Adrenal gland (tissue), 12 donors: ENCODE results near the gene STT3B. TPM values are rescaled to one million over a fixed set of nuclear protein-coding genes. Genes with fewer than 3 reads are reported as not detected.

Source experiments
- DNase-seq, 7 donors: peaks; one replicate each; pipeline ENCODE4 v3.0.0-alpha.2; 2019 to 2020
- H3K27ac ChIP-seq, 5 donors: fragments of 200-600 bp; sonication (generic) in 4 of 5; 1 replicate in 3 of 5; 2 replicates in 2 of 5; pipeline versions ENCODE4 v1.5.1 to v1.8.0; 2016 to 2020; ENCODE audit warnings: mild to moderate bottlenecking in 1 of 5
- H3K27me3 ChIP-seq: fragments of 200-600 bp; 2 replicates; pipeline ENCODE4 v1.8.0; 2021
- H3K36me3 ChIP-seq, 2 donors: fragments of 200-600 bp; replicated peaks in 1 of 2; 1 replicate in 1 of 2; 2 replicates in 1 of 2; pipeline versions ENCODE4 v1.5.1 to v1.8.0; 2018 to 2022
- H3K4me1 ChIP-seq, 2 donors: fragments of 200-600 bp; replicated peaks in 1 of 2; 1 replicate in 1 of 2; 2 replicates in 1 of 2; pipeline versions ENCODE4 v1.5.1 to v1.8.0; 2018 to 2021
- H3K4me3 ChIP-seq, 4 donors: fragments of 200-600 bp; sonication (generic) in 3 of 4; one replicate each; pipeline ENCODE4 v1.5.1; 2016 to 2018
- H3K9me3 ChIP-seq, 3 donors: fragments of 200-600 bp; sonication (generic) in 1 of 3; replicated peaks in 1 of 3; 1 replicate in 2 of 3; 2 replicates in 1 of 3; pipeline versions ENCODE4 v1.5.1 to v1.8.0; 2016 to 2021
- POLR2A ChIP-seq, 2 donors: fragments of 450-650 bp; IDR thresholded peaks; one replicate each; pipeline ENCODE4 v1.6.1; 2017; ENCODE audit warnings: antibody characterized with exemption in 2 of 2, mild to moderate bottlenecking in 2 of 2, moderate library complexity in 1 of 2
- WGBS, 4 donors: extraction: QIAGEN DNeasy Blood & Tissue Kit in 2 of 4; methylation state at CpG; one replicate each; pipeline versions ENCODE4 v1.1.5 to v1.1.7; 2013 to 2017; 5-methylcytosine and 5-hydroxymethylcytosine counted together
- intact Hi-C, 2 donors: fragments of 100-400 bp; cut with DNase I; formaldehyde crosslinking; loops; one replicate each; pipeline versions ENCODE4 v1.14.1 to v1.15.0; 2022 to 2023
- polyA plus RNA-seq, 3 donors: library from polyadenylated mRNA; stranded (reverse); fragments of 200-250 nt in 2 of 3; fragments of 350-450 nt in 1 of 3; fragmentation: Illumina TruSeq in 1 of 3; extraction: RNeasy Lipid Tissue Mini Kit (QIAGEN cat#74804) in 1 of 3; gene quantifications; one replicate each; pipeline ENCODE4 v1.2.3, GENCODE V29; 2013 to 2014
- total RNA-seq, 9 donors: library from RNA; depleted of rRNA in 4 of 9; stranded (reverse); fragments of >200 nt in 4 of 9; fragments of 120-200 nt in 1 of 9; fragmentation: NEBNext Ultra II Directional in 1 of 9; extraction: Animal tissue kit (Norgen Biotek cat#: 25700) in 1 of 9; gene quantifications; one replicate each; pipeline versions ENCODE4 v1.1.0 to v1.2.4, GENCODE V29; 2013 to 2023
- TF ChIP-seq, protein P1 (sequence below), 6 experiments: fragments of 450-650 bp in 4 of 6; fragments of 200-600 bp in 2 of 6; sonication (generic) in 1 of 6; IDR thresholded peaks; 1 replicate in 5 of 6; 2 replicates in 1 of 6; pipeline versions ENCODE4 v1.5.1 to v1.8.0; 2016 to 2021; ENCODE audit warnings: antibody characterized with exemption in 6 of 6, mild to moderate bottlenecking in 2 of 6, moderate library complexity in 1 of 6
- donor health status: healthy with polysubstance abuse.
- donor health status: Bipolar disorder and iron deficiency.
- donor health status: DM: yes; HTN: yes; CAD: no.
- donor health status: DM: no; HTN: no; CAD: no.
- donor health status: DM: no; HTN: no; CAD: no.
- donor health status: DM: yes; HTN: yes; CAD: no.

Gene STT3B
- total and polyA plus RNA-seq, 12 donors, result 38.0 to 141 (median 104) TPM

DNA sequence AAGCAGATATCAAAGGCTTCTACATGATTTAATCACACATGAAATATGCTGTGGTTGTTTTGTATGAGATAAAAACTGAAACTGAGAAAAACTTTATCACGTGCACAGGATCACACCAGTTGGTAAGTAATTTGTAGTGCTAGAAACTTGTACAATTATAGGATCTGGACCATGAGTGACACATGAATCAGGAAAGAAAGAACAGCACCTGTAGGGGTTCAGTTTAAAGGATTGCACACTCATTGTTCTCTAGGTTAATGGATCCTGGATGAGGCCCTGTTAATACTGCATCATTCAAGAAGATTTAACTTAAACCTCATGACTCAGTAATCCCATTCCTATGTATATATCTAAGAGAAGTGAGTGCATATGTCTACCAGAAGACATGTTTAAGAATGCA is 87.9 kb downstream of the STT3B start:
- H3K4me3 ChIP-seq, result no peak overlapping the region
- no peak for DNase-seq
- H3K9me3 ChIP-seq, result no peaks in the 10 kb centered on the region
- WGBS, 4 donors, result 93 to 98% (median 96%) methylated on average over 1 of the region's 1 CpG
- intact Hi-C loops, result no loop called here
- peaks cover 0 to 24% of the 10 kb centered on the region in 2 donors for H3K36me3 ChIP-seq
- H3K4me1 ChIP-seq, result peaks cover 0 to 11% of the 10 kb centered on the region in 2 donors
- no peaks in the 10 kb centered on the region for H3K27me3 ChIP-seq
- TF ChIP-seq, protein P1, sequence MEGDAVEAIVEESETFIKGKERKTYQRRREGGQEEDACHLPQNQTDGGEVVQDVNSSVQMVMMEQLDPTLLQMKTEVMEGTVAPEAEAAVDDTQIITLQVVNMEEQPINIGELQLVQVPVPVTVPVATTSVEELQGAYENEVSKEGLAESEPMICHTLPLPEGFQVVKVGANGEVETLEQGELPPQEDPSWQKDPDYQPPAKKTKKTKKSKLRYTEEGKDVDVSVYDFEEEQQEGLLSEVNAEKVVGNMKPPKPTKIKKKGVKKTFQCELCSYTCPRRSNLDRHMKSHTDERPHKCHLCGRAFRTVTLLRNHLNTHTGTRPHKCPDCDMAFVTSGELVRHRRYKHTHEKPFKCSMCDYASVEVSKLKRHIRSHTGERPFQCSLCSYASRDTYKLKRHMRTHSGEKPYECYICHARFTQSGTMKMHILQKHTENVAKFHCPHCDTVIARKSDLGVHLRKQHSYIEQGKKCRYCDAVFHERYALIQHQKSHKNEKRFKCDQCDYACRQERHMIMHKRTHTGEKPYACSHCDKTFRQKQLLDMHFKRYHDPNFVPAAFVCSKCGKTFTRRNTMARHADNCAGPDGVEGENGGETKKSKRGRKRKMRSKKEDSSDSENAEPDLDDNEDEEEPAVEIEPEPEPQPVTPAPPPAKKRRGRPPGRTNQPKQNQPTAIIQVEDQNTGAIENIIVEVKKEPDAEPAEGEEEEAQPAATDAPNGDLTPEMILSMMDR (IDR thresholded peaks at IDR 0.05), result no peak
- TF ChIP-seq POLR2A (IDR thresholded peaks at IDR 0.05), result no peak
- H3K27ac ChIP-seq, result no peak overlapping the region

DNA sequence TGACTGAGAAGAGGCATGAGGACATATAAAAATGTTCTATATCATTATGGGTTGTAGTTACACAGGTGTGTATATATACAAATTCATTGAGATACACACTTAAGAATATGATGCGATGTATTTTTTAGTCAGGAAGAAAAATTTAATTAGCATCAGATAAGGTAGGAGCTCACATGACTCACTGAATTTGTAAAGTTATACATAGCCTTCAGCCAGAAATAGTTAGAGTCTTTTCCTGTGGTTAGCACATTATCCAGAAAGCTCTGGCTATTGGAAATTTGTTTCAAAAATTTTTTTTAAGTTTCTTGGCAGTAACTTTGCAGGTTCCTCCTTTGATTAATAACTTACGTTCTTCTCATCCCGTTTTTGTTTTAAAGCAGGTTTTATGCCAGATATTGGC is 88.6 kb downstream of the STT3B start:
- Histone ChIP-seq H3K27ac (no peak overlapping the region), H3K4me3 (no peak overlapping the region), H3K36me3 (peaks cover 0 to 24% of the 10 kb centered on the region in 2 donors), H3K4me1 (peaks cover 0 to 6% of the 10 kb centered on the region in 2 donors), H3K9me3 (no peaks in the 10 kb centered on the region), H3K27me3 (no peaks in the 10 kb centered on the region)
- TF ChIP-seq, protein P1 (IDR thresholded peaks at IDR 0.05), result no peak
- no peak for TF ChIP-seq POLR2A (IDR thresholded peaks at IDR 0.05)
- DNase-seq, result no peak
- intact Hi-C loops, result no loop called here
- 55 to 67% (median 62%) methylated on average over 3 of the region's 3 CpGs for WGBS, 4 donors

DNA sequence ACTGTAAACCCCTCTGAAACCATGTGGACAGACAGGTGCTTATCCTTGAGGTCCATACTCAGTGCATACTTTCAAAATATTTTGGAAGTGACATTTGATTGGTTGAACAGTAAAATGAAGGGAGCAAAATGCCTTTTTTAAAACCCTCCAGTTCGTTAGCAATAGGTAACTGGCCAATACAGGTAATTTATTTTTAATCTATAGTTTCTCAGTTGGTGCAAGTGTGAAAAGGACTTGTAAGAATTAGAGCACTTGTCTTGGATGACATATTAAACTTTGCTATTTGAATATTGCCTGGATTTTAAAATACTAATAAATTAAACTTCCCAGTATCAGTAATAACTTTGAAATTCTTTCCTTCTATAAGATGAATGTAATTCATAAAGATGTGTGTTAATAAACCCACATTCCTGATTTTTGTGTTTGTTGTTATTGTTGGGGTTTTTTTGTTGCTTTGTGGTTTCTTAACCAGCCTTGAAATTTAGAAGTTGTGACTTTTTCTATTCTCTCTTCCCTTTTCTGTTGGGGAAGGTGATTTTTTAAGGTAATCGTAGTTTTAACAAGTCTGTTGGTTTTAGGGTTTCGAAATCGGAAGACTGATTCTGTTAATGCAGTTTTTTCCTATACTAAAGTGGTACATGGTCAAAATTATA is 90.0 kb downstream of the STT3B start:
- Histone ChIP-seq H3K4me3 (no peak overlapping the region), H3K9me3 (no peaks in the 10 kb centered on the region), H3K27ac (no peak overlapping the region), H3K4me1 (no peaks in the 10 kb centered on the region), H3K36me3 (peaks cover 0 to 24% of the 10 kb centered on the region in 2 donors), H3K27me3 (no peaks in the 10 kb centered on the region)
- no peak for DNase-seq
- 79 to 92% (median 85%) methylated on average over 4 of the region's 4 CpGs for WGBS, 4 donors
- intact Hi-C loops, result no loop called here
- TF ChIP-seq POLR2A (IDR thresholded peaks at IDR 0.05), result no peak
- TF ChIP-seq, protein P1 (IDR thresholded peaks at IDR 0.05), result no peak

DNA sequence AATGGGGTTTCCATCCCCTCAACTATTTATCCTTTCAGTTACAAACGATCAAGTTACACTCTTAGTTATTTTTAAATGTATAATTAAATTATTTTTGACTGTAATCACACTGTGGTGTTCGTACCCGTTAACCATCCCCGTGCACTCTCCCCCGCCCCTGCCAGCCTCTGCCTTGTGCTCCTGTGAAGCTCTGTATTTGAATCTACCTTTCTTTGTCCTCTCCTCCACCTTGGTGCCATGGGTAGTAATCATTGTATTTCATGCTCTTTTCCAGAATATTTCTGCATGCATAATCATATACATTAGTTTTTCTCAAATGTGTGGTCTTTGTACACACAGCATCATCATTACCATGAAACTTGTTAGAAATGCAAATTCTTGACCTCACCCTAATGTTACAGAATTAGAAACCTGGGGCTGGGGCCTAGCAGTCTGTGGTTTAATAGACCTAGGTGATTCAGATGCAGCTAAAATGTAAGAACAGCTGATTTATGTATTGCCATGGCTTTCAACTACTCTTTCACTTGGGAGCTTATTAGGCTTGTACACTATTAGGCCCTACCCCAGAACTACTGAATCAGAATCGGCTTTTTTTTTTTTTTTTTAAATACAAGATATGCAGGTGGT is 91.5 kb downstream of the STT3B start:
- WGBS, 4 donors, result 92 to 95% (median 93%) methylated on average over 6 of the region's 6 CpGs
- Histone ChIP-seq H3K27me3 (no peaks in the 10 kb centered on the region), H3K36me3 (peaks cover 0 to 20% of the 10 kb centered on the region in 2 donors), H3K9me3 (no peaks in the 10 kb centered on the region), H3K4me3 (no peak overlapping the region), H3K27ac (no peak overlapping the region), H3K4me1 (no peaks in the 10 kb centered on the region)
- TF ChIP-seq POLR2A (IDR thresholded peaks at IDR 0.05), result no peak
- TF ChIP-seq, protein P1 (IDR thresholded peaks at IDR 0.05), result no peak
- intact Hi-C loops, result no loop called here
- DNase-seq, result no peak
